Measurements from ENCODE around the gene COL9A2. TPM values are rescaled to one million over a fixed set of nuclear protein-coding genes. Genes with fewer than 3 reads are reported as not detected.
A peak's percentile ranks its signal among the peaks of the same experiment; 100 is the strongest.

Gene COL9A2
- total and polyA plus RNA-seq, 7 donors = 0.99 to 19.6 (median 1.6) TPM

DNA sequence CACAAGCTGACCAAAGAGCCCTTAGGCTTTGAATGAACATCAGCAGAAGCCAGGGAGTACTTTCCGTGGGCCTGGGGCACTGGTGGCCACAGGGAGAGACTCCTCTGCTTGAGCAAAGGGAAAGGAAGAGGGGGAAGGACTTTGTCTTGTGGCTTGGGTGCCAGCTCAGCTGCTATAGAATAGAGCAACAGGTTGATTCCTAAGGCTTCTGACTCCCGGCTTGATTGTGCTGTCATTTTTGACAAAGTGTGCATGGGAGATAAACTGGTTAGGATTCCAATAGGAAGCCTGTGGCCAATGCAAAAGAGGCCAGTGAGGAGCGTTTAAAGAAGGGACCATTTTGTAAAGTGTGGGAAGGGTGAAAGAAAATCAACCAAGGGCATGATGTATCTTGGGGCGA lies 44.6 kb upstream of the COL9A2 start:
- WGBS, 2 donors = 94 to 95% methylated on average over 4 of the region's 4 CpGs
- H3K4me1 ChIP-seq = no peaks in the 10 kb centered on the region

DNA sequence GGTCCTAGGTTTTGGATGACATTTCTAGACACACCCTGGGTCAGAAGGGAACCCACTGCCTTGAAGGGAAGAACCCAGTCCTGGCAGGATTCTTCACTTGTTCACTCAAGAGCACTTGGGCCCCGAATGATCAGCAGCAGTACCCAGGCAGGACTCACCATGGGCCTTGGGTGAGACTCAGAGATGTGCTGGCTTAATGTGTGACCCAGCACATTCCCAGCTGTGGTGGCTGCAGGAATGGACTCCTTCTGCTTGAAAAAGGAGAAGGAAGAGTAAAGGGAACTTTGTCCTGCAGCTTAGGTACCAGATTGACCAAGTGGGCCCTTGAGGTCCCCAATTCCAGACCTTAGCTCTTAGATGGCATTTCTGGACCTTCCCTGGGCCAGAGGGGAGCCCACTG lies 44.1 kb upstream of the COL9A2 start:
- Histone ChIP-seq H3K4me1 (no peaks in the 10 kb centered on the region), H3K27ac (no peak overlapping the region), H3K4me3 (no peak overlapping the region), H3K9me3 (peaks cover 0 to 11% (median 0%) of the 10 kb centered on the region in 4 donors), H3K27me3 (no peaks in the 10 kb centered on the region), H3K36me3 (no peaks in the 10 kb centered on the region)
- no peak for TF ChIP-seq POLR2A (IDR thresholded peaks at IDR 0.05)
- TF ChIP-seq, protein P1, sequence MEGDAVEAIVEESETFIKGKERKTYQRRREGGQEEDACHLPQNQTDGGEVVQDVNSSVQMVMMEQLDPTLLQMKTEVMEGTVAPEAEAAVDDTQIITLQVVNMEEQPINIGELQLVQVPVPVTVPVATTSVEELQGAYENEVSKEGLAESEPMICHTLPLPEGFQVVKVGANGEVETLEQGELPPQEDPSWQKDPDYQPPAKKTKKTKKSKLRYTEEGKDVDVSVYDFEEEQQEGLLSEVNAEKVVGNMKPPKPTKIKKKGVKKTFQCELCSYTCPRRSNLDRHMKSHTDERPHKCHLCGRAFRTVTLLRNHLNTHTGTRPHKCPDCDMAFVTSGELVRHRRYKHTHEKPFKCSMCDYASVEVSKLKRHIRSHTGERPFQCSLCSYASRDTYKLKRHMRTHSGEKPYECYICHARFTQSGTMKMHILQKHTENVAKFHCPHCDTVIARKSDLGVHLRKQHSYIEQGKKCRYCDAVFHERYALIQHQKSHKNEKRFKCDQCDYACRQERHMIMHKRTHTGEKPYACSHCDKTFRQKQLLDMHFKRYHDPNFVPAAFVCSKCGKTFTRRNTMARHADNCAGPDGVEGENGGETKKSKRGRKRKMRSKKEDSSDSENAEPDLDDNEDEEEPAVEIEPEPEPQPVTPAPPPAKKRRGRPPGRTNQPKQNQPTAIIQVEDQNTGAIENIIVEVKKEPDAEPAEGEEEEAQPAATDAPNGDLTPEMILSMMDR (IDR thresholded peaks at IDR 0.05) = no peak
- no peak for DNase-seq
- intact Hi-C loops (cut with DNase I) = no loop called here
- 92 to 94% methylated on average over 1 of the region's 1 CpG for WGBS, 2 donors

More for the DNA sequence above, 44.6 kb upstream of the COL9A2 start:
- Histone ChIP-seq H3K4me3 (no peak overlapping the region), H3K27me3 (no peaks in the 10 kb centered on the region), H3K27ac (no peak overlapping the region), H3K9me3 (peaks cover 0 to 11% (median 0%) of the 10 kb centered on the region in 4 donors), H3K36me3 (no peaks in the 10 kb centered on the region)
- DNase-seq = no peak
- intact Hi-C loops (cut with DNase I) = no loop called here
- TF ChIP-seq POLR2A (IDR thresholded peaks at IDR 0.05) = no peak
- TF ChIP-seq EP300 (IDR thresholded peaks at IDR 0.05) = no peak
- TF ChIP-seq, protein P1 (IDR thresholded peaks at IDR 0.05) = no peak
- TF ChIP-seq POLR2AphosphoS5 (IDR thresholded peaks at IDR 0.05) = no peak

DNA sequence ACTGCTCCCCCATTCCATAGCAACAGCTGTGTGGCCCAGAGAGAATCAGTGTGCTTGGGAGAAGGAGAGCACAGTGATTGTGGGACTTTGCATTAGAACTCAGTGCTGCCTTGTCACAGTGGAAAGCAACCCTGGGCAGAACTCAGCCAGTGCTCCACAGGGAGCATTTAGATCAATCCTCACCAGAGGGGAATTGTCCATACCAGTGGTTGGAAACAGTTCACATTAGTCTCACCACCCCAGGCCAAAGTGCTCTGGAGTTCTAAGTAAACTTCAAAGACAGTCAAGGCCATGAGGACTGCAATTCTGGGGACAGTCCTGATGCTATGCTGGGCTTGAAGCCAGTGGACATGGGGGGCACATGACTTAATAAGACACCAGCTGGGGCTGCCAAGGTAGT lies 43.5 kb upstream of the COL9A2 start:
- H3K27ac ChIP-seq = no peak overlapping the region
- H3K4me3 ChIP-seq = no peak overlapping the region
- DNase-seq = no peak
- peaks cover 0 to 11% (median 0%) of the 10 kb centered on the region in 4 donors for H3K9me3 ChIP-seq
- H3K27me3 ChIP-seq = no peaks in the 10 kb centered on the region
- H3K36me3 ChIP-seq = no peaks in the 10 kb centered on the region
- no peak for TF ChIP-seq POLR2A (IDR thresholded peaks at IDR 0.05)
- TF ChIP-seq POLR2AphosphoS5 (IDR thresholded peaks at IDR 0.05) = no peak
- TF ChIP-seq, protein P1 (IDR thresholded peaks at IDR 0.05) = no peak
- TF ChIP-seq EP300 (IDR thresholded peaks at IDR 0.05) = no peak
- no peaks in the 10 kb centered on the region for H3K4me1 ChIP-seq
- intact Hi-C loops (cut with DNase I) = no loop called here

DNA sequence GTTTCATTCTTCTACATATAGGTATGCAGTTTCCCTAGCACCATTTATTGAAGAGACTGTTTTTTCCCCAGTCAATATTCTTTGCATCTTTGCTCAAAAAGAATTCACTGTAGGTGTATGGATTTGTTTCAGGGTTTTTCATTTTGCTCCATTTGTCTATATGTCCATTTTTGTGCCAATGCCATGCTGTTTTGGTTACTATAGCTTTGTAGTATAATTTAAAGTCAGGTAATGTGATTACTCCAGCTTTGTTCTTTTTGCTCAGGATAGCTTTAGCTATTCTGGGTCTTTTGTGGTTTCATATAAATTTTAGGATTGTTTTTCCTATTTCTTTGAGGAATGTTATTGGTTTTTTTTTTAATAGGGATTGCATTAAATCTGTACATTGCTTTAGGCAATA lies 40.5 kb upstream of the COL9A2 start:
- Histone ChIP-seq H3K4me3 (no peak overlapping the region), H3K9me3 (peaks cover 0 to 11% (median 0%) of the 10 kb centered on the region in 4 donors), H3K27me3 (no peaks in the 10 kb centered on the region), H3K27ac (no peak overlapping the region), H3K4me1 (no peaks in the 10 kb centered on the region), H3K36me3 (no peaks in the 10 kb centered on the region)
- no peak for DNase-seq
- intact Hi-C loops (cut with DNase I) = no loop called here
- TF ChIP-seq POLR2A (IDR thresholded peaks at IDR 0.05) = no peak
- TF ChIP-seq EP300 (IDR thresholded peaks at IDR 0.05) = no peak
- TF ChIP-seq, protein P1 (IDR thresholded peaks at IDR 0.05) = no peak
- no peak for TF ChIP-seq POLR2AphosphoS5 (IDR thresholded peaks at IDR 0.05)

DNA sequence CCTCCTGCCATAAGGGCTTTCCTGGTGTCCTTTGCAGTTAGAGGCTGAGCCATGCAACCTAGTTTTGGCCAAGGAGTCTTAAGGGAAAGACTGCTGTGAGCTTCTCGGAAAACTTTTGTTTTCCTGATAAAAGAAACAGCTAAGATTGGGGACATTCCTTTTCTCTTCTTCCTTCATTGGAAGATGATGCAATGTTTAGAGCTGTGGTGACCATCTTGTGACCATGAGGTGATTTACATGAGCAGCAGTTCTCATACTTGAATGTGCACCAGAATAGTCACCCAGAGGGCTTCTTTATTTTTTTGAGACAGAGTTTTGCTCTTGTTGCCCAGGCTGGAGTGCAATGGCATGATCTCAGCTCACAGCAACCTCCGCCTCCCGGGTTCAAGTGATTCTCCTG lies 36.0 kb upstream of the COL9A2 start:
- no peaks in the 10 kb centered on the region for H3K36me3 ChIP-seq
- peak overlapping the region in 1 of 4 donors; percentile 31 for H3K27ac ChIP-seq
- peaks cover 0 to 7% (median 0%) of the 10 kb centered on the region in 4 donors for H3K9me3 ChIP-seq
- intact Hi-C loops (cut with DNase I) = no loop called here
- H3K4me1 ChIP-seq = no peaks in the 10 kb centered on the region
- DNase-seq = no peak
- no peak overlapping the region for H3K4me3 ChIP-seq
- WGBS, 2 donors = 94% methylated on average over 3 of the region's 3 CpGs
- H3K27me3 ChIP-seq = no peaks in the 10 kb centered on the region
- TF ChIP-seq EP300 (IDR thresholded peaks at IDR 0.05) = no peak
- no peak for TF ChIP-seq POLR2AphosphoS5 (IDR thresholded peaks at IDR 0.05)
- TF ChIP-seq, protein P1 (IDR thresholded peaks at IDR 0.05) = no peak
- no peak for TF ChIP-seq POLR2A (IDR thresholded peaks at IDR 0.05)
